HEK293 (cell line): Measurements from ENCODE around the gene LSMEM2.
A peak's percentile ranks its signal among the peaks of the same experiment; 100 is the strongest.

ENCODE experiments used
- CTCF ChIA-PET: fragments of 350-600 bp; formaldehyde crosslinking; extraction: SDS; loops from one replicate; lab custom pipeline; 2021; ENCODE audit warnings: antibody characterized with exemption; lab: Yijun Ruan, JAX
- POLR2A ChIA-PET: fragments of 300-600 bp; formaldehyde crosslinking; extraction: SDS; loops from one replicate; lab custom pipeline; 2020; ENCODE audit warnings: antibody characterized with exemption, inconsistent platforms; lab: Yijun Ruan, JAX
- H3K27ac ChIP-seq: fragments of 200-500 bp; sonication (Bioruptor generic); 2 replicates; pipeline ENCODE4 v1.5.1; 2014; ENCODE audit warnings: low read depth, low read length, control low read depth, inconsistent platforms; ENCODE audit errors: extremely low read depth
- H3K36me3 ChIP-seq, 2 experiments: fragments of 200-500 bp in 1 of 2; sonication (Bioruptor generic) in 1 of 2; 1 replicate in 1 of 2; 2 replicates in 1 of 2; pipeline ENCODE4 v1.5.1; 2014 to 2017; ENCODE audit warnings: inconsistent platforms in 2 of 2, low read length in 2 of 2; ENCODE audit not compliant: control insufficient read depth in 2 of 2, insufficient read depth in 1 of 2
- H3K4me1 ChIP-seq: fragments of 200-500 bp; sonication (Bioruptor generic); 2 replicates; pipeline ENCODE4 v1.5.1; 2014; ENCODE audit warnings: mild to moderate bottlenecking, low read length, inconsistent platforms; ENCODE audit not compliant: control insufficient read depth, insufficient read depth
- H3K4me3 ChIP-seq: 2 replicates; pipeline ENCODE4 v1.5.1; 2011; ENCODE audit warnings: low read depth, mild to moderate bottlenecking, control low read depth, low read length, moderate library complexity
- H3K9me3 ChIP-seq: fragments of 200-500 bp; sonication (Bioruptor generic); 2 replicates; pipeline ENCODE4 v1.5.1; 2014; ENCODE audit warnings: low read depth, low read length, inconsistent platforms; ENCODE audit not compliant: control insufficient read depth, insufficient read depth
- BCL11B ChIP-seq: fragments of 450-650 bp; formaldehyde crosslinking; IDR thresholded peaks from 2 replicates; pipeline ENCODE4 v1.5.1; 2016; ENCODE audit warnings: low read depth, missing biosample characterization, missing genetic modification characterization
- EGR2 ChIP-seq: fragments of 450-650 bp; formaldehyde crosslinking; IDR thresholded peaks from 2 replicates; pipeline ENCODE4 v1.5.1; 2016; ENCODE audit warnings: low read depth, missing biosample characterization, missing genetic modification characterization
- GLIS1 ChIP-seq: fragments of 450-650 bp; formaldehyde crosslinking; IDR thresholded peaks from 2 replicates; pipeline ENCODE4 v1.5.1; 2016; ENCODE audit warnings: missing biosample characterization, missing genetic modification characterization
- KLF17 ChIP-seq: fragments of 450-650 bp; formaldehyde crosslinking; IDR thresholded peaks from 2 replicates; pipeline ENCODE4 v1.5.1; 2016; ENCODE audit warnings: missing biosample characterization, missing genetic modification characterization
- KLF7 ChIP-seq: fragments of 450-650 bp; formaldehyde crosslinking; IDR thresholded peaks from 2 replicates; pipeline ENCODE4 v1.5.1; 2016; ENCODE audit warnings: missing biosample characterization, missing genetic modification characterization, borderline replicate concordance
- KLF8 ChIP-seq: fragments of 450-650 bp; formaldehyde crosslinking; IDR thresholded peaks from 2 replicates; pipeline ENCODE4 v1.5.1; 2016; ENCODE audit warnings: missing biosample characterization, missing genetic modification characterization
- ZEB2 ChIP-seq: fragments of 450-650 bp; formaldehyde crosslinking; IDR thresholded peaks from 2 replicates; pipeline ENCODE4 v1.5.1; 2016; ENCODE audit warnings: missing biosample characterization, missing genetic modification characterization
- ZNF114 ChIP-seq: fragments of 450-650 bp; formaldehyde crosslinking; IDR thresholded peaks from 2 replicates; pipeline ENCODE4 v1.5.0; 2017; ENCODE audit warnings: missing biosample characterization, missing genetic modification characterization
- ZNF121 ChIP-seq: fragments of 450-650 bp; formaldehyde crosslinking; IDR thresholded peaks from 2 replicates; pipeline ENCODE4 v1.5.1; 2016; ENCODE audit warnings: missing biosample characterization, missing genetic modification characterization
- ZNF184 ChIP-seq: fragments of 450-650 bp; IDR thresholded peaks from 2 replicates; pipeline ENCODE4 v1.5.1; 2018; ENCODE audit warnings: missing biosample characterization, mild to moderate bottlenecking, missing genetic modification characterization
- ZNF335 ChIP-seq: fragments of 450-650 bp; formaldehyde crosslinking; conservative IDR thresholded peaks from 2 replicates; pipeline ENCODE4 v1.5.1; 2016; ENCODE audit warnings: missing biosample characterization, missing genetic modification characterization
- ZNF362 ChIP-seq: fragments of 450-650 bp; formaldehyde crosslinking; IDR thresholded peaks from 2 replicates; pipeline ENCODE4 v1.5.1; 2016; ENCODE audit warnings: missing biosample characterization, missing genetic modification characterization
- ZNF488 ChIP-seq: fragments of 450-650 bp; formaldehyde crosslinking; IDR thresholded peaks from 2 replicates; pipeline ENCODE4 v1.5.1; 2016; ENCODE audit warnings: missing biosample characterization, missing genetic modification characterization
- TF ChIP-seq, protein P1 (sequence below): fragments of 450-650 bp; formaldehyde crosslinking; IDR thresholded peaks from 2 replicates; pipeline ENCODE4 v1.5.1; 2016; ENCODE audit warnings: missing biosample characterization, missing genetic modification characterization
- TF ChIP-seq, protein P2 (sequence below): fragments of 450-650 bp; formaldehyde crosslinking; IDR thresholded peaks from 2 replicates; pipeline ENCODE4 v1.5.1; 2016; ENCODE audit warnings: missing biosample characterization, missing genetic modification characterization

Gene LSMEM2

GRCh38 chr3:50289130-50289529 is 10.2 kb downstream of the LSMEM2 start:
- POLR2A ChIA-PET = interaction anchor here (1.2 kb wide), 1 partner anchor 48 kb away, joined by 5 read pairs; no protein-coding TSS in a partner anchor
- Histone ChIP-seq H3K9me3 (no peaks in the 10 kb centered on the region), H3K36me3 (peaks cover 0 to 46% of the 10 kb centered on the region in 2 experiments; a peak in 1 of 3 replicates), H3K27ac (no peak overlapping the region), H3K4me3 (no peak overlapping the region), H3K4me1 (no peaks in the 10 kb centered on the region)
- TF ChIP-seq ZNF362 = no peak
- CTCF ChIA-PET = interaction anchor here (0.9 to 1.3 kb wide), 2 partner anchors 14 to 35 kb away, joined by 4 read pairs; no protein-coding TSS in a partner anchor

- Histone ChIP-seq H3K36me3 (peaks cover 0 to 46% of the 10 kb centered on the region in 2 experiments; a peak in 1 of 3 replicates), H3K27ac (no peak overlapping the region), H3K4me3 (no peak overlapping the region), H3K4me1 (no peaks in the 10 kb centered on the region), H3K9me3 (no peaks in the 10 kb centered on the region)
- ChIA-PET CTCF (interaction anchor here (0.6 kb wide), 1 partner anchor 488 kb away, joined by 3 read pairs; no protein-coding TSS in a partner anchor), POLR2A (interaction anchor here (0.6 to 1.2 kb wide), 2 partner anchors 16 to 47 kb away, joined by 5 read pairs; no protein-coding TSS in a partner anchor)
- TF ChIP-seq ZNF114 (no peak), KLF17 (tag by site-specific recombination) (no peak), EGR2 (tag by site-specific recombination) (peak; percentile 31; the same call in 1 of the 2 replicates), GLIS1 (0 out of 2 replicates have a peak, but pooled peaks have one; percentile 14)
- TF ChIP-seq, protein P1, sequence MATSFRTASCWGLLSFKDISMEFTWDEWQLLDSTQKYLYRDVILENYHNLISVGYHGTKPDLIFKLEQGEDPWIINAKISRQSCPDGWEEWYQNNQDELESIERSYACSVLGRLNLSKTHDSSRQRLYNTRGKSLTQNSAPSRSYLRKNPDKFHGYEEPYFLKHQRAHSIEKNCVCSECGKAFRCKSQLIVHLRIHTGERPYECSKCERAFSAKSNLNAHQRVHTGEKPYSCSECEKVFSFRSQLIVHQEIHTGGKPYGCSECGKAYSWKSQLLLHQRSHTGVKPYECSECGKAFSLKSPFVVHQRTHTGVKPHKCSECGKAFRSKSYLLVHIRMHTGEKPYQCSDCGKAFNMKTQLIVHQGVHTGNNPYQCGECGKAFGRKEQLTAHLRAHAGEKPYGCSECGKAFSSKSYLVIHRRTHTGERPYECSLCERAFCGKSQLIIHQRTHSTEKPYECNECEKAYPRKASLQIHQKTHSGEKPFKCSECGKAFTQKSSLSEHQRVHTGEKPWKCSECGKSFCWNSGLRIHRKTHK (tag by site-specific recombination) = no peak
- TF ChIP-seq, protein P2, sequence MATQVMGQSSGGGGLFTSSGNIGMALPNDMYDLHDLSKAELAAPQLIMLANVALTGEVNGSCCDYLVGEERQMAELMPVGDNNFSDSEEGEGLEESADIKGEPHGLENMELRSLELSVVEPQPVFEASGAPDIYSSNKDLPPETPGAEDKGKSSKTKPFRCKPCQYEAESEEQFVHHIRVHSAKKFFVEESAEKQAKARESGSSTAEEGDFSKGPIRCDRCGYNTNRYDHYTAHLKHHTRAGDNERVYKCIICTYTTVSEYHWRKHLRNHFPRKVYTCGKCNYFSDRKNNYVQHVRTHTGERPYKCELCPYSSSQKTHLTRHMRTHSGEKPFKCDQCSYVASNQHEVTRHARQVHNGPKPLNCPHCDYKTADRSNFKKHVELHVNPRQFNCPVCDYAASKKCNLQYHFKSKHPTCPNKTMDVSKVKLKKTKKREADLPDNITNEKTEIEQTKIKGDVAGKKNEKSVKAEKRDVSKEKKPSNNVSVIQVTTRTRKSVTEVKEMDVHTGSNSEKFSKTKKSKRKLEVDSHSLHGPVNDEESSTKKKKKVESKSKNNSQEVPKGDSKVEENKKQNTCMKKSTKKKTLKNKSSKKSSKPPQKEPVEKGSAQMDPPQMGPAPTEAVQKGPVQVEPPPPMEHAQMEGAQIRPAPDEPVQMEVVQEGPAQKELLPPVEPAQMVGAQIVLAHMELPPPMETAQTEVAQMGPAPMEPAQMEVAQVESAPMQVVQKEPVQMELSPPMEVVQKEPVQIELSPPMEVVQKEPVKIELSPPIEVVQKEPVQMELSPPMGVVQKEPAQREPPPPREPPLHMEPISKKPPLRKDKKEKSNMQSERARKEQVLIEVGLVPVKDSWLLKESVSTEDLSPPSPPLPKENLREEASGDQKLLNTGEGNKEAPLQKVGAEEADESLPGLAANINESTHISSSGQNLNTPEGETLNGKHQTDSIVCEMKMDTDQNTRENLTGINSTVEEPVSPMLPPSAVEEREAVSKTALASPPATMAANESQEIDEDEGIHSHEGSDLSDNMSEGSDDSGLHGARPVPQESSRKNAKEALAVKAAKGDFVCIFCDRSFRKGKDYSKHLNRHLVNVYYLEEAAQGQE = 0 out of 2 replicates have a peak, but pooled peaks have one; percentile 25
Observed at GRCh38 chr3:50290161-50290641, 11.3 kb downstream of the LSMEM2 start.

DNA sequence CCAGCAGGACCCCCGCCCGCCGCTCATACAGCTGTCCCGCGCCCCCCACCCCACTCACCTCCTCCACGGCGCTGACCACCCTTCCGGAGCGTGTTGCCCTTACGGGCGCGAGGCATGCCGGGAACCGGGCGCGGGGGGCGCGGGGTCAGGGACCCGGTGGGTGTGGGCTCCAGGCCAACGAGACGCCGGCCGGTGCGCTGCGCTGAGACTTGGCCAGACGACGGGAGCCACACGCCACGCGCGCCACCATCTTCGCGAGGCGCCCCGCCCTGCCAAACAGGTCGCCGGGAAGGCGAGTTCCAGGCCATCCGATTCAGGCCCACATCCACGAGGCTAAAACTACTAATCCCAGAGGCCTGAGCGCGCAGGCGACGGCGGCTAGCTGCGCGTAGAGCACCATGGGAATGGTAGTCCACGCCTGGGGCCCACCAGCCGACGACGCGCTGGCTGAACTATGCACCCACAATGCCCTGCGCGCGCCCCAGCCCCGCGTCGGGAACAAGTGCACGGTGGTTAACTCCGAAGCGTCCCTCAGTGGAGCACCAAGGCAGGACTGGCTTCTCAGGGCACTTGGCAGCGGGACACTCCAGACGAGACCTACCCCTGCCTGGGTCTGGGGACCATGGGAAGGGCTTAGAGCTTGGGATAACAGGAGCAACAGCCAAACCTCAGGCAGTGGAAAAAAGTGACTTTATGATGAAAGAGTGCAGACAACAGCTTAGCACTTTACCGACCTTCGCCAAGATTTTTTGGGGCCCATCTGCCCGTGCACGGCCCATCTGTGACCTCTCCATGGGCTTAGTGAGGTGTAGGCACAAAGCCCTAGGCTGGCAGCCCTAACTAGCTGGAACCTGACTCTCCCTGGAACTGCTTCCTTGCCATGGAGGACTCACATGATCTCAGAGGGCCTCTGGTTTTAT is 13.5 kb downstream of the LSMEM2 start, which contains the start of gene IFRD2:
Gene IFRD2 (minus strand): TSS at position 271 of the 920 bp plus-strand sequence. CDS start 155 bp downstream, at position 116.
- ChIA-PET CTCF (interaction anchor here (0.5 to 1.9 kb wide), 12 partner anchors 14 to 263 kb away, joined by 3 to 7 read pairs (median 3); no protein-coding TSS in a partner anchor), POLR2A (interaction anchor here (0.5 to 1.9 kb wide), 13 partner anchors 10 to 1131 kb away, joined by 3 to 18 read pairs (median 4); partner anchors contain the start of genes GNAI2, HYAL1 and TUSC2)
- no peaks in the 10 kb centered on the region for H3K9me3 ChIP-seq
- no peaks in the 10 kb centered on the region for H3K4me1 ChIP-seq
- peak within 1 kb of the TSS; percentile 80 for H3K4me3 ChIP-seq
- H3K36me3 ChIP-seq = peaks cover 0 to 37% of the 10 kb centered on the region in 2 experiments; a peak in 1 of 3 replicates
- peak within 1 kb of the TSS; percentile 77 for H3K27ac ChIP-seq
- TF ChIP-seq ZNF335 (tag by site-specific recombination) (peak; percentile 65; the same call in 1 of the 2 replicates), KLF7 (peak; percentile 96), ZEB2 (tag by site-specific recombination) (peak; percentile 39; the same call in 1 of the 2 replicates), BCL11B (tag by site-specific recombination) (no peak), KLF8 (tag by site-specific recombination) (peak; percentile 99), ZNF184 (no peak), ZNF488 (tag by site-specific recombination) (no peak), ZNF121 (no peak)
- TF ChIP-seq, protein P2 = no peak
